Activated CD4-positive, CD25-positive, alpha-beta regulatory T cell (primary cell): ENCODE data around the gene TMEM256.

ENCODE experiments used
- DNase-seq, 4 experiments: peaks; one replicate each; lab custom pipeline; 2025; lab: John Stamatoyannopoulos, UW

Gene TMEM256

GRCh38 chr17:7408252-7408727, 4.4 kb upstream of the TMEM256 start:
- no peak for DNase-seq

DNA sequence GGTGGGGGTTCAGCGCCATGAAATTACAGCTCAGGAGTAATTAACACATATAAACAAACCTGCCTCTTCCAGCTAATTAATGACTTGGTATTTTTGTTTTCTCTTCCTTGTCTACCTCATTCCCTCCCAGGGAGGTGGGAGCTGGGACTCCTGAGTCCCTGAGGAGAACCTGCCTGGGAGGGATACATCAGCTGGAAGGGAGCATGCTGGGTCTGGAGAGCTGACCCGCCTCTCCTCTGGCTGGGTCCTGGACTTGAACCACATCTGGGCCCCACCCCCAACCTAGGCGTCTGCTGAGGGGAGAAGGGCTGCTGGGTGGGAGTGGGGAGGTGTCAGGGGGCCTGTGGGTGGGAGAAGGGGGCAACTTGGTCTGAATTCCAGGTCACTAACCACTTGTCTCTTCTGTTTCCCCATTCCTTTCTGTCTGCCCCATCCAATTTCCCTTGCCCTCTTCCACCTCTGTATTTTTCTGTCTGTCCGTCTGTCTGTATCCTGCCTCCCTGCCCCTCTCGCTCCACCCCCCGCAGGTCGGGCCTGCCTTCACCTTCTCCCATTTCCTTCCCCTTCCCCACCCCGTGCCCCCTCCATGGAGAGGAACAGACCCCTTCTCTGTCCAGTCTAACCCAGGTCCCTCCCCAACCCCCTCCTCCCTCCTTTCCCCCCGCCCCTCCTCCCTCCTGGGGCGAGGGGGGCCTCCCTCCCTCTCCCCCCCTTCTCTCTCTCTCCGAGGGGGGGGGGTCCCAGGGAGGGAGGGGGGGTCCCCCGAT, 3.8 kb upstream of the TMEM256 start, which contains the start of gene NLGN2:
Gene NLGN2, plus strand, starts transcription at position 361 of the 767 bp plus-strand sequence. CDS start 411 bp downstream, outside the sequence.
- DNase-seq: no peak

GRCh38 chr17:7407082-7407481, 3.2 kb upstream of the TMEM256 start:
- DNase-seq: no peak

GRCh38 chr17:7406235-7406825, 2.4 kb upstream of the TMEM256 start:
- DNase-seq: no peak

DNA sequence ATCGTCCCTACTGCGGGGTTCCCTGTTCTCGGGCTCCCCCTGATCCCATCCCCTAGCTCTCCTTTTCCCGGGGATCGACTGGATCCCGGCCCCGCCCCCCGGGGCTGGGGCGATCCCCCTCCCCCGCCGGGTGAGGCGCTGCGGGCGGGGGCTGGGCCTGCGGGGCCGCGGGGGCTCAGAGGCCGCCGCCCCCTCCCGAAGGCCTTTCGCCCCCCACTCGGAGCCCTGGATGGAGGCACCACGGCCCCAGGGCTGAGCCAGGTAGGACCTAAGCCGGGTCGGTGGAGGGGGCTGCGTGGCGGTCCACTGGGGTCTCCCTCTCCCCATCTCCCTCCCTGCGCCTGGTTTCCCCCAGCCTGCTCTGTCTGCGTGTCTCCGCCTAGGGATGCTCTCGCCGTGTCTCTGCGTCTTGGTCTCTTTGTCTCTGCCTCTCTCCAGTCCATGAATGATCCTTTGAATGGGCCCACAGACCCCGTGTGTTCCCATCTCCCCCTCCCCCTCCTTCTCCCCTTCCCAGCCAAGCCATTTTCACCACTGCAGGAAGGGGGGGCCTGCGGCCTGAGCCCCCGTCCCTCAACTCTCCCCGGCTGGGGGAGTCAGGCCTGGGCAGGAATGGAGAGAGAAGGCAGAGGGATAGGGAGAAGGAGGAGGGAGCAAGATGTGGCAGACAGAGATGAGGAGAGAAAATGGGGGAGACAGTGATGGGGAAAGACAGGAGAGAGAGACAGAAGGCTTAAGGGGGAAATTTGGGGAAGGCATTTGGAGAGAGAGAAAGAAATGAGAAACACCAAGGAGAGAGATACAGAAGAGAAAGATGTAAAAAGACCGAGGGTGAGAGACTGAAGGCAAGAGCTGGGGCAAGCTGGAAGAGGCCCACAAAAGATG, 1.7 kb upstream of the TMEM256 start:
- DNase-seq: no peak

DNA sequence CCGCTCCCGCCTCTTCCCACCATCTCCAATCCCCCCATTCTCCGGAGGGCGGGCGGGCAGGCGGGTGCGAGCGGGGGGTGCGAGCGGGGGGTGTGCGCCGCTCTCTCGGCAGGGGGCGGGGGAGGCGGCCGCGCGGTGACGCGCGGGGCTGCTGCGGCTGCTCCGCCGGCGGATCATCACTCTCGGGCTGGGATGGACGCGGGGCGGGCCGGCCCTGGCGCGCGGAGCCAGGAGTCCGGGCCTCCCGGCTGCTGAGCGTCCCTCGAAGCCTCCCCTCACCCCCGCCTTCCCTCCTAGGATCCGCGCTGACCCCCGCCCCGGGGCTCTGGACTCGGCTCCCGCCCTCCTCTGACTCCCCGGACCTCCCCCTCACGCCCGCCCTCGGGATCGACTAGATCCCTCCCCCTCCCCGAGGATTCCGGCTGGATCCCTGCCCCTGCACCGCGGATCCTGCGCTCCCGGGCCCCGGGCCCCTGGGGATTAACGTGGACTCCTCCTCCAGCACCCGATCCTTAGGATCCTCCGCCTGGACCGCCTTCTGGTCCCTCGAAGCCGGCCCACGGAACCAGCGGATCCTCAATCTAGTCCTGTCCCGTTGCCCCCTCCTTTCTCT, 946 bp upstream of the TMEM256 start:
- DNase-seq: peak; percentile 65 to 70 (median 68)

GRCh38 chr17:7403727-7403976, 245 bp downstream of the TMEM256 start:
- DNase-seq: no peak

GRCh38 chr17:7403043-7403726, 712 bp downstream of the TMEM256 start:
- DNase-seq: no peak

DNA sequence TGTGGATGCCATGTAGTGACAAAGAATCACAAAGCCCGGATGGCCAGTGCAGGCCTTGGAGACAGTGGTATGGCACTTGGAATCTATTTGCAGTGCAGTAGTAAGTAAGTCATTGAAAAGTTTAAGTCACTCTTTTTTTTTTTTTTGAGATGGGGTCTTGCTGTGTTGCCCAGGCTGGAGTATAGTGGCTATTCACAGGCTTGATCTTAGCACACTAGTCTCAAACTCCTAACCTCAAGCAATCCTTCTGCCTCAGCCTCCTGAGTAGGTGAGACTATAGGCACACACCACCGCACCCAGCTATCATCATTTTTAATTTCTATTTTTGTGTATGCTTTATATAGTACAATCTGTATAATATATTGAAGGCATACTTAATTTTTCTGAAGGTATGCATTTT, 5.3 kb downstream of the TMEM256 start:
- no peak for DNase-seq

- no peak for DNase-seq
These were observed 7.8 kb downstream of the TMEM256 start for GRCh38 chr17:7396147-7396546.

DNA sequence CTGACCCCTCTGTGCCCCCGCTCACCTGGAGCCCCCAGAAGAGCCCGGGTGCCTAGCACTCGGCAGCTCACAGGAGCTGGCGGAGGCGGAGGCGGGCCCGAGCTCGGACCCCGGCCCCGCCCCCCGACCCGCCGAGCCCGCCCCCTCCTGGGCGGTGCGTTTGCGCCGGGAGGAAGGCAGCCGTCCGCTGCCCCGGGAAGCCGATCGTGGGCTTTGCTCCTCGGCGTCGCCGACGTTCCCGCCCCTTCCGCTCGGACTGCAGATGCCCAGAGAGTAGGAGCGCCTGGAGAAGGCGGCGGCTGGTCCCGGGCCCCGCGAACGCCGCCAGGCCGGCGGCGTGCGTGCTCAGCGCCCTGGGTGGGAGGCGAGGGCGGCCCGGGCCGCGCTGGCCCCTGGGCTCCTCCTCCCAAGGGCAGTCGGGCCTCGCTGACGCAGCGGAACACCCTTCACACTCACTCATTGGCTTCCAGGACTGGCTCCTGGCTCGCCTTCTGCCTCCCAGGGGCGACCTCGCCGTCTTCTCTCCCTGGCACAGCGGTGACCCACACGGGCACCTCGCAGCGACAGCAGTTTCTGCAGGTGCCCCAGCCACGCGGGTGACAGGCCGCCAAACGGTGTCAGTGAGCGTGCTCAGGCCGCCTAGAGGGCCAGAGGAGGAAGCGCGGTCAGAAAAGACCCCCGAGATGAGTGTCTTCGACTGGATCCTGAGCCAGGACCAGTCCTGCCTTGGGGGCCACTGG, 9.3 kb downstream of the TMEM256 start, which contains the start of gene PLSCR3:
Gene PLSCR3, minus strand, starts transcription at position 74 of the 740 bp plus-strand sequence. CDS start 415 bp downstream, outside the sequence.
- DNase-seq: peak; percentile 66 to 74 (median 70)

- peak in 2 of 4 experiments; percentile 46 to 52 for DNase-seq
These were observed 10.1 kb downstream of the TMEM256 start for GRCh38 chr17:7393613-7394451.

DNA sequence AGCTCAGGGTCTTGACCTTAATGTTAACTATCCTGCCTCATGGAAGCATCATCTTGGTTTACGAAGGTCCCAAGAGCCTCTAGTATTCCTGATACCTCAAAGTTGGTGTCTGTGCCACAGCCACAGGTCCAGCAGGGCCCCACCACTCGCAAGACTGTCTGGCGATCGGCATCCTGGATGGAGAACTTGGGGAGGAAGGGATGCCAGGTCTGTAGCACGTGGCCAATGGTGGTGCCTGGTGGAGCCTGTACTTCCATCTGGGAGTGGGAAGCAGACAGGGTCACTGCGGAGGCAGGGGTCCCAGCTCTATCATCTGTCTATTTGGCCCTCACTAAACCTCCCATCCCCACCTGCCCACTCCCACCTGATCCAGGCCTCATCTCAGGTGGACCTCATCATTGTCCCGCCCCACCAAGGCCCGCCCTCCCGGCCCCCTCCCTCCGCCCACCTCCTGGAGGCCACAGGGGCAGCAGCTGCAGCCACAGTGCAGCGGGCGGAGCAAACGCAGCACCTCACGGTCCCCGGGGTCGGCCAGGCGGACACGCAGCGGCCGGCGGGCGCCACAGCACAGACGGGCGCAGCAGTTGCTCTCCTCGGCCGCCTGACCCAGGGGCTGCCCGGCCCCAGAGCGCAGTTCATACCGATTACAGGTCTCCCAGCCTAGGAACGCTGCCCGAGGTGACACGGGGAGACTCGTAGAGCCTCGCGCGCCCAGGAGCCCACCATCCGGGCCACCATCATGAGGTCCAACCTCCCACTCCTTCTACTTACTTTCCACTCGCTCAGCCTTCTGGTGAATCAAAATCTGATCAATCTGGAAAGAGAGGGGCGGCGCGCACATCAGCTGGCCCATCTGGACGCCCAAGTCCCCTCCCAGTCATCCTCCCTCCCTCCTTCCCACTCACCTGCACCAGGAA, 10.9 kb downstream of the TMEM256 start:
- DNase-seq: no peak

- DNase-seq: no peak
These were observed 12.6 kb downstream of the TMEM256 start for GRCh38 chr17:7391307-7391706.

DNA sequence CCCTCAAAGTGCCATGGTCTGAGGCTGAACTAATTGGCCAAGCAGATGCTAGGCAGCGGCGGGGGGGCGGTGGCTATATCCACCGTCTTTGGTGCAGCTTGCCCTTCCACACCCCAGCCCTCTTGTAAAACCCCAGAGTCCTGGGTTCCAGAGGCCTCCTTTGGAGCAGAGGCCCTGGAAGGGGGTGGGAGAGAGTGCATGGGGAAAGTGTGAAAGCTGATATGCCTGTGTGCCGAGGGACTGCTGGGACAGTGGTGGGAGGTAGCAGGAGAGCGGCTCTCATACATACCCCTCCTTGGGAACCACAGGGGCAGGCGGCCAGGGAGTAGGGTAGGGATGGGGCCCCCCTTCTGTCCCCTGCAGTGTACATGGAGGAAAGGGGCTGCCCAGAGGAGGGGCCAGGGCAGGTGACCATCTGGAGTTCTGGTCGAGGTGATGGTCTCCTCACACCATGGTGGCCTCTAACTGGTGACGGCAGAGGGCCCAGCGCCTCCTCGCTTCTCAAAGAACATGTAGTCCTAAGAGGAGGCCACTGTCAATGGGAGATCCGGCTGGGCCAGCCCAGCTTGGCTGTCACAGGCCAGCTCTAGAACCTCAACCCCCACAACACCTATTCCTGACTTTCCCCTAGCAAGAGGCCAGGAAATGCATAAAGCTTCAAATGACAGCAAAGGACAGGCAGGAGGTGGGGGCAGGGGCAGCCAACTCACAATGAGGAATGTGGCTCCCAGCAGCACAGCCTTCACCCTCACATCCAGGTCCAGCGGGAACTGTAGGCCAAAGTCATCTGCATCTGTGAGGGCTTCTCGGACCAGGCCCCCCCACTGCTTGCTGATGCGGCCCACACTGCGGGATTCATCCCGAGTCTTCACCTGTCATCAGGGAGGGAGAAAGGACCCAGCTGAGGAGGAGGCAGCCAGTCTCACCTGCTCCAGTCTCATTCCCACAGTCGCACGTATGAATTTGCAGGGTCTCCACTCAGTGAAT, 13.7 kb downstream of the TMEM256 start:
- DNase-seq: no peak

- no peak for DNase-seq
These were observed 15.0 kb downstream of the TMEM256 start for GRCh38 chr17:7388856-7389255.

DNA sequence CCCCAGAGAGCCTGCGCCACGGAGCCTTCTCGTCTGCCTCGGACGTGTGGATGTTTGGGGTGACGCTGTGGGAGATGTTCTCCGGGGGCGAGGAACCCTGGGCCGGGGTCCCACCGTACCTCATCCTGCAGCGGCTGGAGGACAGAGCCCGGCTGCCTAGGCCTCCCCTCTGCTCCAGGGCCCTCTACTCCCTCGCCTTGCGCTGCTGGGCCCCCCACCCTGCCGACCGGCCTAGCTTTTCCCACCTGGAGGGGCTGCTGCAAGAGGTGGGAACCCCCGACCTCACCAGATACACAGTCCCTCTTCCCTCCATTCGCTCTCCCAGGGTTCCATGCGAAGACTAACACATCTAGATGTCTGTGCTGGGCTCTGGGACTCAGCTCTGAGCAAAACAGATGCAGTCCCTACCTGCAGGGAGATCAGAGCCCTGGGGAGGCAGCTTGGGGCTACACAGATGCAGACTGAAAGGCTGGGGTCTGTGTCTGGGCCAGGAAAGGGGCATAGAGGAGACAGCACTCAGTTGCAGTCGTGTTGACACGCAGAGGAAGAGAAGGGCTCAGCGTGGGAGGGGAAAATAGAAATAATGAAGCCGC, 19.3 kb downstream of the TMEM256 start:
- DNase-seq: no peak
